ENCODE measurements around the gene WNK1. TPM values are rescaled to one million over a fixed set of nuclear protein-coding genes. Genes with fewer than 3 reads are reported as not detected.

Gene WNK1
- total and polyA plus RNA-seq, 2 of the 8 experiments (the other 6 are each of a cell fraction or from before 2014, with no cell fraction given): 88.2 to 157 TPM

GRCh38 chr12:926641-927040, 174.3 kb downstream of the WNK1 start:
- Histone ChIP-seq H3K23ac (ENCODE audit: insufficient read length) (no peak overlapping the region), H2BK120ac (replicated peaks; ENCODE audit: low read depth, low read length) (no peak overlapping the region), H3K9ac (replicated peaks in 1 of 4; ENCODE audit: extremely low read depth in 1 of 4, low read depth in 3 of 4, low read length in 3 of 4) (no peak overlapping the region), H2BK5ac (ENCODE audit: low read depth, low read length) (no peak overlapping the region), H4K91ac (replicated peaks; ENCODE audit: insufficient read length, low read length) (no peak overlapping the region), H3K18ac (ENCODE audit: extremely low read depth, low read length) (no peak overlapping the region), H3K4ac (replicated peaks; ENCODE audit: insufficient read length, low read depth, low read length) (no peak overlapping the region), H3K4me1 (replicated peaks in 1 of 4; ENCODE audit: control insufficient read depth in 3 of 4, insufficient read depth in 4 of 4, low read length in 3 of 4) (no peaks in the 10 kb centered on the region), H3K23me2 (ENCODE audit: low read depth, low read length) (no peaks in the 10 kb centered on the region), H3K14ac (ENCODE audit: insufficient read length) (no peak overlapping the region), H4K5ac (ENCODE audit: insufficient read length, low read depth, low read length) (no peak overlapping the region), H3K79me2 (ENCODE audit: control insufficient read depth in 1 of 2, insufficient read depth in 2 of 2, low read length in 2 of 2) (no peaks in the 10 kb centered on the region), H4K20me1 (replicated peaks in 1 of 2; ENCODE audit: control insufficient read depth in 1 of 2, insufficient read depth in 2 of 2, low read length in 2 of 2) (peaks cover 0 to 1% of the 10 kb centered on the region in 2 experiments), H3K4me3 (ENCODE audit: extremely low read depth in 1 of 4, insufficient read depth in 2 of 4, low read depth in 3 of 4, low read length in 4 of 4) (no peak overlapping the region), H2AK5ac (ENCODE audit: low read depth, low read length) (no peak overlapping the region), H2BK20ac (ENCODE audit: low read length) (no peak overlapping the region), H3K36me3 (ENCODE audit: control insufficient read depth in 2 of 4, insufficient read depth in 4 of 4, low read length in 3 of 4) (peaks cover 7 to 61% (median 28%) of the 10 kb centered on the region in 4 experiments; a peak in 7 of 8 replicates), H2BK12ac (ENCODE audit: low read depth, low read length) (no peak overlapping the region), H3K4me2 (ENCODE audit: insufficient read depth in 1 of 2, low read depth in 2 of 2, low read length in 2 of 2) (no peak overlapping the region), H3K27me3 (replicated peaks in 1 of 4; ENCODE audit: control insufficient read depth in 3 of 4, extremely low read depth in 1 of 4, insufficient read depth in 3 of 4, low read length in 3 of 4) (no peaks in the 10 kb centered on the region), H3K56ac (replicated peaks; ENCODE audit: insufficient read length, low read depth, low read length) (no peak overlapping the region), H3K79me1 (ENCODE audit: low read depth, low read length) (no peaks in the 10 kb centered on the region), H2BK15ac (ENCODE audit: low read length) (no peak overlapping the region), H2AFZ (ENCODE audit: low read length) (no peak overlapping the region), H3K9me3 (ENCODE audit: insufficient read depth in 2 of 2, low read depth in 1 of 2, low read length in 1 of 2) (no peaks in the 10 kb centered on the region), H3K27ac (ENCODE audit: low read depth, low read length) (no peak overlapping the region), H4K8ac (ENCODE audit: extremely low read depth, insufficient read depth, low read length) (no peak overlapping the region)
- TF ChIP-seq CTCF (IDR thresholded peaks at IDR 0.05; ENCODE audit: control extremely low read depth in 1 of 3, insufficient read depth in 1 of 3, low read depth in 1 of 3, low read length in 3 of 3) (no peak), ASH2L (IDR thresholded peaks at IDR 0.05; ENCODE audit: low read length) (no peak), TCF12 (IDR thresholded peaks at IDR 0.05; ENCODE audit: low read depth, low read length) (no peak), RAD21 (IDR thresholded peaks at IDR 0.05 in 1 of 2, conservative IDR thresholded peaks at IDR 0.05 in 1 of 2; ENCODE audit: low read depth in 2 of 2, low read length in 2 of 2) (no peak), HDAC6 (IDR thresholded peaks at IDR 0.05; ENCODE audit: low read depth, low read length) (no peak), GABPA (IDR thresholded peaks at IDR 0.05; ENCODE audit: borderline replicate concordance, insufficient read depth, low read length) (no peak), FOSL1 (IDR thresholded peaks at IDR 0.05; ENCODE audit: insufficient read depth, low read depth, low read length) (no peak), ATF2 (IDR thresholded peaks at IDR 0.05; ENCODE audit: low read length) (no peak)
- FAIRE-seq (no peak), DNase-seq (ENCODE audit: low read depth in 1 of 2, low spot score in 2 of 2) (no peak)
- POLR2A ChIA-PET (ENCODE audit: partially characterized antibody): no interaction called here
- CTCF ChIA-PET (ENCODE audit: partially characterized antibody): interaction anchor here (1.7 kb wide), 1 partner anchor 11 kb away, joined by 5 read pairs; no protein-coding TSS in a partner anchor
- 88% methylated on average over 12 of the region's 12 CpGs; no CpG with 5 or more reads in 1 of the 2 experiments for WGBS, 2 experiments (ENCODE audit: extremely low coverage in 1 of 2, insufficient coverage in 1 of 2, insufficient read length in 1 of 2, insufficient replicate concordance in 2 of 2, low coverage in 1 of 2, low lambda C conversion rate in 2 of 2, missing lambda C conversion rate in 1 of 2)

All from H1 (cell line).